Measurements from ENCODE around the gene APPL2.

APPL2 gene

DNA sequence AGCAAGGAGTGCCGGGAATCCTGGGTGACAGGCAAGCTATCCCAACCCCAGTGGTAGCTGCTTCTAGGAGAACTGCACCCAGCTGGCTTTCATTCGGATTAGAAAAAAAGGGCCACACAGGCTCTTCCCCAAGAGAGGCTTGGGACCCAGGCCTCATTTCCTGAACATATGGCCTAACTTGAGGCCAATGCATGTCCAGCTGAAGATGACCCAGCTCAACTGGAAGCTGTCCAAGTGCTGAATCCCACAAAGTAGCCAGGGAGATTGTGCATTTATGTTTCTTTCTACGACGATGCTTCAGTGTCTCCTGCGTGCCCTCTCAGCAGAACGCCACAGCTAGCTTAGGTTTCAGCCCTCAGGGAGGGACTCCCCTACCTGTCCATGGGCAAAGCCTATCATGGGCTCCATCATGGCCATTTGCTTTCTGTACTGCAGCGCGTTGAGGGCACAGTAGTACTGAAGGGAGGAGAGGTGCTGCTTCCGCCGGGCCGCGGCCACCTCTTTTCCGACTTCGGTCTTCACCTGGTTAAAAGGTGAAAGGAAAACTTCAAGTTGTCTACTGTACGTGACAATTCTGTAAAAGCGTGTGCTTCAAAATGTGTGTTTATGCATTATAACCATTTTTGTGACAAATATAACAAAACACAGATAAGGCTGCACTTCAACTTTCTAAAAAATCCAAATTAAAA lies 29.1 kb downstream of the APPL2 start:
- H3K4me1 ChIP-seq (ENCODE audit: insufficient read depth, low read length, severe bottlenecking) = no peaks in the 10 kb centered on the region
- no peaks in the 10 kb centered on the region for H3K79me2 ChIP-seq (ENCODE audit: insufficient read depth, low read length)
- H3K27ac ChIP-seq (ENCODE audit: low read depth, low read length, poor library complexity, severe bottlenecking) = no peak overlapping the region
- H3K4me2 ChIP-seq (ENCODE audit: low read length) = no peak overlapping the region
- H3K9me3 ChIP-seq (ENCODE audit: low read length) = no peaks in the 10 kb centered on the region
- no peak overlapping the region for H3K9ac ChIP-seq (ENCODE audit: low read length)
- TF ChIP-seq, protein P1, sequence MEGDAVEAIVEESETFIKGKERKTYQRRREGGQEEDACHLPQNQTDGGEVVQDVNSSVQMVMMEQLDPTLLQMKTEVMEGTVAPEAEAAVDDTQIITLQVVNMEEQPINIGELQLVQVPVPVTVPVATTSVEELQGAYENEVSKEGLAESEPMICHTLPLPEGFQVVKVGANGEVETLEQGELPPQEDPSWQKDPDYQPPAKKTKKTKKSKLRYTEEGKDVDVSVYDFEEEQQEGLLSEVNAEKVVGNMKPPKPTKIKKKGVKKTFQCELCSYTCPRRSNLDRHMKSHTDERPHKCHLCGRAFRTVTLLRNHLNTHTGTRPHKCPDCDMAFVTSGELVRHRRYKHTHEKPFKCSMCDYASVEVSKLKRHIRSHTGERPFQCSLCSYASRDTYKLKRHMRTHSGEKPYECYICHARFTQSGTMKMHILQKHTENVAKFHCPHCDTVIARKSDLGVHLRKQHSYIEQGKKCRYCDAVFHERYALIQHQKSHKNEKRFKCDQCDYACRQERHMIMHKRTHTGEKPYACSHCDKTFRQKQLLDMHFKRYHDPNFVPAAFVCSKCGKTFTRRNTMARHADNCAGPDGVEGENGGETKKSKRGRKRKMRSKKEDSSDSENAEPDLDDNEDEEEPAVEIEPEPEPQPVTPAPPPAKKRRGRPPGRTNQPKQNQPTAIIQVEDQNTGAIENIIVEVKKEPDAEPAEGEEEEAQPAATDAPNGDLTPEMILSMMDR (IDR thresholded peaks at IDR 0.05; ENCODE audit: low read length) = no peak
- no peak for TF ChIP-seq EZH2 (IDR thresholded peaks at IDR 0.05; ENCODE audit: borderline replicate concordance, low read length)
- no peaks in the 10 kb centered on the region for H3F3A ChIP-seq (ENCODE audit: insufficient read depth, low read length)
- H4K20me1 ChIP-seq (ENCODE audit: insufficient read depth, low read length) = no peaks in the 10 kb centered on the region
- no peaks in the 10 kb centered on the region for H3K27me3 ChIP-seq (ENCODE audit: insufficient read depth, low read length)
- no peaks in the 10 kb centered on the region for H3K9me2 ChIP-seq (ENCODE audit: low read depth, low read length)
- H3K36me3 ChIP-seq (ENCODE audit: insufficient read depth, low read length) = no peaks in the 10 kb centered on the region
- H3K4me3 ChIP-seq (ENCODE audit: low read depth, low read length, poor library complexity, severe bottlenecking) = no peak overlapping the region
- no peak overlapping the region for H2AFZ ChIP-seq (ENCODE audit: low read length)

DNA sequence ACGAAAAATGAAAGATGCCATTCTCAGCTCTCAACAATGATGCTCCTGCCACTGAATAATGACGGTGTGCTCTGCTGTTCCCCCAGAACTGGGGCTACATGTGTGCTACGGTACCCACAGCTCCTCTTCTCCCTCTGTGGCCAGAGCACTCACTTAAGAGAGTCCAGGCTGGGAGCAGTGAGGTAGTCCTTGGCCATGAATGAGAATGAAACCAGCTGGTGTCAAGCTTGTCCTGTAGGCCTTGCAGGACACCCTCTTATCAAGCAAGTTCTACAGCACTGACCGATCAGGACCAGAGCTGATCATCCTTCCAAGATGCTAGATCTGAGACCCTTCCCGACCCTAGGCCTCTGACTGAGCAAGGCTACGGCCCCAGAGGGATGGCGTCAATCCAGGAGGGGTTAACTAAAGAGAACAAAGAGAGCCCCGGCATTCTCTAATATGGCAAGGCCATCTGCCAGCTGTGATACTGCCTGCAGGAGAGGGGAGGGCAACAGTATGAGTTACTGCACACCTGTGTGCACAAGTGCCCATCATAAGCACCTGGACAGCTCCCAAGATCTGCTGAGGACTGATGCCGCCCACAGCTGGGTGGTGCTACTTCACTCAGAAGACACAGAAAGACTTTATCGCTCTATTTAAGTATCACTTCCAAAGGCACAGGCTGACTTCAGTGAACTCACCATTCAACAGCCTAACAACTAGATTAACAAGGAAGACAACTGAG lies 30.5 kb downstream of the APPL2 start:
- no peaks in the 10 kb centered on the region for H3K27me3 ChIP-seq (ENCODE audit: insufficient read depth, low read length)
- no peaks in the 10 kb centered on the region for H3K36me3 ChIP-seq (ENCODE audit: insufficient read depth, low read length)
- H3K9ac ChIP-seq (ENCODE audit: low read length) = no peak overlapping the region
- no peak overlapping the region for H3K4me2 ChIP-seq (ENCODE audit: low read length)
- H3K4me3 ChIP-seq (ENCODE audit: low read depth, low read length, poor library complexity, severe bottlenecking) = no peak overlapping the region
- H2AFZ ChIP-seq (ENCODE audit: low read length) = no peak overlapping the region
- no peaks in the 10 kb centered on the region for H3K9me3 ChIP-seq (ENCODE audit: low read length)
- no peak overlapping the region for H3K27ac ChIP-seq (ENCODE audit: low read depth, low read length, poor library complexity, severe bottlenecking)
- H3K79me2 ChIP-seq (ENCODE audit: insufficient read depth, low read length) = no peaks in the 10 kb centered on the region
- no peaks in the 10 kb centered on the region for H3K9me2 ChIP-seq (ENCODE audit: low read depth, low read length)
- H3K4me1 ChIP-seq (ENCODE audit: insufficient read depth, low read length, severe bottlenecking) = no peaks in the 10 kb centered on the region
- no peak for TF ChIP-seq EZH2 (IDR thresholded peaks at IDR 0.05; ENCODE audit: borderline replicate concordance, low read length)
- TF ChIP-seq, protein P1 (IDR thresholded peaks at IDR 0.05; ENCODE audit: low read length) = no peak
- no peaks in the 10 kb centered on the region for H3F3A ChIP-seq (ENCODE audit: insufficient read depth, low read length)
- no peaks in the 10 kb centered on the region for H4K20me1 ChIP-seq (ENCODE audit: insufficient read depth, low read length)

DNA sequence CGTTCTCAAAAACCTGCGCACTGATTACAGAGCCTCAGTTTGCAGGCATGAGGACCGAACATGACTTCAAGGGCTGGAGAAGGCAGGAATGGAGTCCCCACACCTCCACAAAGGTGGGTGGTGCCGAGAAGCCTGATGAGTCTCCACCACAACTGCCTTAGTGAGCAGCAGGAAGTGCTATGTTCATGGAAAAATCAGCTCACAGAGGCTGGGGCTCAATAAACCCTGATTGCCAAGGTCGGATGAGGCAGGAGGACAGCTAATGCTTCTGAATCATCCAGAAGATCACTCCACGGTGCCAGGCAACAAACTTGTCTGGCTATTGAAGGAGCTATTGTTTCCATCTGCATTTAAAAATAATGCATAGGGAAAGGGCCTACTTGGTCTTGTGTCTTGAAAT lies 31.1 kb downstream of the APPL2 start:
- H3K27me3 ChIP-seq (ENCODE audit: insufficient read depth, low read length) = no peaks in the 10 kb centered on the region
- H3K36me3 ChIP-seq (ENCODE audit: insufficient read depth, low read length) = no peaks in the 10 kb centered on the region
- H3K9me3 ChIP-seq (ENCODE audit: low read length) = no peaks in the 10 kb centered on the region
- H3K9ac ChIP-seq (ENCODE audit: low read length) = no peak overlapping the region
- H3K4me2 ChIP-seq (ENCODE audit: low read length) = no peak overlapping the region
- no peaks in the 10 kb centered on the region for H3K9me2 ChIP-seq (ENCODE audit: low read depth, low read length)
- H3K4me3 ChIP-seq (ENCODE audit: low read depth, low read length, poor library complexity, severe bottlenecking) = no peak overlapping the region
- H3K4me1 ChIP-seq (ENCODE audit: insufficient read depth, low read length, severe bottlenecking) = no peaks in the 10 kb centered on the region
- no peaks in the 10 kb centered on the region for H3F3A ChIP-seq (ENCODE audit: insufficient read depth, low read length)
- H2AFZ ChIP-seq (ENCODE audit: low read length) = no peak overlapping the region
- H3K79me2 ChIP-seq (ENCODE audit: insufficient read depth, low read length) = no peaks in the 10 kb centered on the region
- TF ChIP-seq, protein P1 (IDR thresholded peaks at IDR 0.05; ENCODE audit: low read length) = no peak
- no peak for TF ChIP-seq EZH2 (IDR thresholded peaks at IDR 0.05; ENCODE audit: borderline replicate concordance, low read length)
- H3K27ac ChIP-seq (ENCODE audit: low read depth, low read length, poor library complexity, severe bottlenecking) = no peak overlapping the region
- no peaks in the 10 kb centered on the region for H4K20me1 ChIP-seq (ENCODE audit: insufficient read depth, low read length)

Data from OCI-LY1 (cell line).